Small intestine (tissue), 7 donors: ENCODE measurements around the gene DLG2. TPM values are rescaled to one million over a fixed set of nuclear protein-coding genes. Genes with fewer than 3 reads are reported as not detected.

Experiments
- DNase-seq, 2 donors: peaks; one replicate each; pipeline versions ENCODE4 v3.0.0 to v3.0.0-alpha.2; 2013
- FAIRE-seq: peaks from 2 replicates; lab custom pipeline; 2012; peaks lifted over from hg19 to GRCh38; lab: Jason Lieb, UNC
- H3K27ac ChIP-seq, 3 donors: one replicate each; pipeline ENCODE4 v1.5.1; 2013; ENCODE audit warnings: low read length in 2 of 3, mild to moderate bottlenecking in 2 of 3, control low read depth in 1 of 3, inconsistent platforms in 1 of 3, low read depth in 1 of 3, moderate library complexity in 1 of 3
- H3K27me3 ChIP-seq, 3 donors: one replicate each; pipeline ENCODE4 v1.6.1; 2013; ENCODE audit warnings: low read length in 3 of 3, inconsistent platforms in 1 of 3; ENCODE audit not compliant: control insufficient read depth in 3 of 3, insufficient read depth in 3 of 3
- H3K36me3 ChIP-seq, 3 donors: one replicate each; pipeline ENCODE4 v1.6.1; 2013; ENCODE audit warnings: low read length in 3 of 3, inconsistent platforms in 1 of 3, low read depth in 1 of 3, mild to moderate bottlenecking in 1 of 3, moderate library complexity in 1 of 3; ENCODE audit not compliant: control insufficient read depth in 3 of 3, insufficient read depth in 2 of 3
- H3K4me1 ChIP-seq, 3 donors: one replicate each; pipeline ENCODE4 v1.6.1; 2013; ENCODE audit warnings: low read length in 2 of 3, inconsistent platforms in 1 of 3, low read depth in 1 of 3, mild to moderate bottlenecking in 1 of 3, moderate library complexity in 1 of 3; ENCODE audit not compliant: control insufficient read depth in 3 of 3, insufficient read depth in 2 of 3
- H3K4me3 ChIP-seq, 3 donors: one replicate each; pipeline ENCODE4 v1.5.1; 2013; ENCODE audit warnings: low read length in 3 of 3, control low read depth in 1 of 3, inconsistent platforms in 1 of 3, low read depth in 1 of 3, mild to moderate bottlenecking in 1 of 3, moderate library complexity in 1 of 3
- H3K9me3 ChIP-seq, 2 donors: one replicate each; pipeline ENCODE4 v1.6.1; 2013; ENCODE audit warnings: low read depth in 1 of 2, low read length in 1 of 2; ENCODE audit not compliant: control insufficient read depth in 2 of 2, insufficient read depth in 1 of 2
- WGBS, 3 donors: extraction: QIAGEN DNeasy Blood & Tissue Kit; methylation state at CpG; one replicate each; pipeline ENCODE4 v1.1.7; 2013; 5-methylcytosine and 5-hydroxymethylcytosine counted together
- polyA plus RNA-seq, 4 donors: library from polyadenylated mRNA; stranded (reverse) in 3 of 4; unstranded in 1 of 4; fragments of 200-250 nt in 3 of 4; fragments of 120-200 nt in 1 of 4; gene quantifications; one replicate each; pipeline versions ENCODE4 v1.2.1 to v1.2.3, GENCODE V29; 2013
- donor health status: healthy with polysubstance abuse.
- donor health status: control.
- donor health status: control.
- donor health status: Bipolar disorder and iron deficiency.
- donor health status: healthy.

The DLG2 gene
- polyA plus RNA-seq, 4 donors: 0.22 to 1.6 (median 1.1) TPM

- H3K36me3 ChIP-seq: no peaks in the 10 kb centered on the region
- no peak overlapping the region for H3K27ac ChIP-seq
- H3K9me3 ChIP-seq: no peaks in the 10 kb centered on the region
- no peaks in the 10 kb centered on the region for H3K27me3 ChIP-seq
- 11 to 25% (median 11%) methylated on average over 2 of the region's 2 CpGs for WGBS, 3 donors
- no peak for FAIRE-seq
- no peak overlapping the region for H3K4me3 ChIP-seq
- DNase-seq: no peak
- no peaks in the 10 kb centered on the region for H3K4me1 ChIP-seq
These were observed 1669.9 kb downstream of the DLG2 start for GRCh38 chr11:83957038-83957900.

- H3K4me1 ChIP-seq: no peaks in the 10 kb centered on the region
- DNase-seq: no peak
- H3K27me3 ChIP-seq: no peaks in the 10 kb centered on the region
- FAIRE-seq: no peak
- H3K27ac ChIP-seq: no peak overlapping the region
- no peaks in the 10 kb centered on the region for H3K36me3 ChIP-seq
- H3K9me3 ChIP-seq: no peaks in the 10 kb centered on the region
- H3K4me3 ChIP-seq: no peak overlapping the region
- 87 to 90% (median 89%) methylated on average over 10 of the region's 10 CpGs for WGBS, 3 donors
These were observed 1670.9 kb downstream of the DLG2 start for GRCh38 chr11:83956119-83956697.

DNA sequence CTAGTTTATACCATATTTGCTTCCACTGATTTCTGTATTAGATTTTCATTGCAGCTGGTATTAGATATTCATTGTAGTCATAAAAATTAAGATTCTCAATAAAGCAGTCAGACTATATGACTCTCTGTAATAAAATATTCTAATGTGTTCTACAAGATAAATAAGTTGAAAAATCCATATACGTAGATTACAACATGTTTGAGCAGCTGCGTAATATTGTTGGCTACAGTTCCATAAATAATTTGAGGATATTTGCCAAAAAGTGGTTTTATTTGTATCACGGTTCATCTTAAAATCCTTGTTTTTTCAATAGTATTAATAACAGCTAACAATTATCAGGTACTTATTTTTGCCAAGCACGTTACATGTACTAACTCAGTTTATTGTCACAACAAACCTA is 1672.4 kb downstream of the DLG2 start:
- H3K36me3 ChIP-seq: no peaks in the 10 kb centered on the region
- H3K27me3 ChIP-seq: no peaks in the 10 kb centered on the region
- no peak overlapping the region for H3K4me3 ChIP-seq
- H3K4me1 ChIP-seq: no peaks in the 10 kb centered on the region
- FAIRE-seq (no peak), DNase-seq (no peak)
- H3K9me3 ChIP-seq: no peaks in the 10 kb centered on the region
- no peak overlapping the region for H3K27ac ChIP-seq
- 38 to 61% (median 41%) methylated on average over 4 of the region's 4 CpGs for WGBS, 3 donors

DNA sequence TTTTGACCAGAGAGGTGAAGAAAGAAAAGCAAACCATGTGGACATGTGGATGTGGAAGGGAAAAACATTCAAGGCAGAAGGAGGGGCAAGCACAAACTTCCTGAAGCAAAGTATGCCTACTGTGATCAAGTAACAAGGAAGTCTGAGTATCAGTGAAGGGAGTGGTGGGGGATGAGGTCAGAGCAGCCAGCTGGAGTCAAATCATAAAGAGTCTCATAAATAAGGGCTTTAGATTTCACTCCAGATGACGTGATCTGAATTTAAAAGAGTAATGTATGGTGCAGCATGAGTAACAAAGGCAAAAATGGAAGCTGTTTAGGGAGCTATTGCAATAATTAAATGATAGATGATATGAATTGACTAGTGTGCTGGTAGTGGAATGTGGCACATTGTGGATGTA is 1675.6 kb downstream of the DLG2 start:
- Histone ChIP-seq H3K36me3 (no peaks in the 10 kb centered on the region), H3K4me3 (no peak overlapping the region), H3K27ac (no peak overlapping the region), H3K9me3 (no peaks in the 10 kb centered on the region), H3K27me3 (no peaks in the 10 kb centered on the region), H3K4me1 (no peaks in the 10 kb centered on the region)
- FAIRE-seq (no peak), DNase-seq (peak in 1 of 2 donors; percentile 3)
- WGBS, 3 donors: 3 to 36% (median 16%) methylated on average over 1 of the region's 1 CpG

- H3K36me3 ChIP-seq: no peaks in the 10 kb centered on the region
- no peaks in the 10 kb centered on the region for H3K4me1 ChIP-seq
- H3K27ac ChIP-seq: no peak overlapping the region
- FAIRE-seq: no peak
- no peaks in the 10 kb centered on the region for H3K27me3 ChIP-seq
- DNase-seq: no peak
- no peaks in the 10 kb centered on the region for H3K9me3 ChIP-seq
- H3K4me3 ChIP-seq: no peak overlapping the region
These were observed 1678.9 kb downstream of the DLG2 start for GRCh38 chr11:83948200-83948599.

- FAIRE-seq (no peak), DNase-seq (no peak)
- Histone ChIP-seq H3K4me3 (no peak overlapping the region), H3K36me3 (no peaks in the 10 kb centered on the region), H3K27ac (no peak overlapping the region), H3K9me3 (no peaks in the 10 kb centered on the region), H3K27me3 (no peaks in the 10 kb centered on the region), H3K4me1 (no peaks in the 10 kb centered on the region)
- 90 to 94% (median 91%) methylated on average over 7 of the region's 7 CpGs for whole genome bisulfite sequencing, 3 donors
These were observed 1681.2 kb downstream of the DLG2 start for GRCh38 chr11:83945976-83946375.

- Histone ChIP-seq H3K27me3 (no peaks in the 10 kb centered on the region), H3K9me3 (no peaks in the 10 kb centered on the region), H3K4me3 (no peak overlapping the region), H3K27ac (no peak overlapping the region), H3K36me3 (no peaks in the 10 kb centered on the region), H3K4me1 (no peaks in the 10 kb centered on the region)
- DNase-seq (no peak), FAIRE-seq (no peak)
- WGBS, 3 donors: 74 to 94% (median 85%) methylated on average over 1 of the region's 1 CpG
These were observed 1686.1 kb downstream of the DLG2 start for GRCh38 chr11:83941050-83941449.

- H3K36me3 ChIP-seq: no peaks in the 10 kb centered on the region
- no peak for DNase-seq
- no peaks in the 10 kb centered on the region for H3K4me1 ChIP-seq
- no peak for FAIRE-seq
- H3K27me3 ChIP-seq: no peaks in the 10 kb centered on the region
- no peak overlapping the region for H3K27ac ChIP-seq
- no peak overlapping the region for H3K4me3 ChIP-seq
- no peaks in the 10 kb centered on the region for H3K9me3 ChIP-seq
- 9 to 29% (median 10%) methylated on average over 1 of the region's 1 CpG for WGBS, 3 donors
These were observed 1689.0 kb downstream of the DLG2 start for GRCh38 chr11:83938148-83938547.
